Thymus (tissue), 11 donors: ENCODE results near the gene ADH7. TPM values are rescaled to one million over a fixed set of nuclear protein-coding genes. Genes with fewer than 3 reads are reported as not detected.

Source experiments
- DNase-seq, 9 donors: peaks; one replicate each; pipeline ENCODE4 v3.0.0-alpha.2; 2013; ENCODE audit warnings: low spot score in 9 of 9, low read depth in 6 of 9, missing footprints in 1 of 9
- H3K27ac ChIP-seq, 2 donors: one replicate each; pipeline ENCODE4 v1.5.1; 2013; ENCODE audit warnings: control low read depth in 1 of 2, low read depth in 1 of 2, low read length in 1 of 2, mild to moderate bottlenecking in 1 of 2, moderate library complexity in 1 of 2
- H3K27me3 ChIP-seq, 2 donors: one replicate each; pipeline ENCODE4 v1.5.1; 2013; ENCODE audit warnings: low read length in 1 of 2; ENCODE audit not compliant: control insufficient read depth in 2 of 2, insufficient read depth in 1 of 2
- H3K36me3 ChIP-seq, 2 donors: one replicate each; pipeline ENCODE4 v1.5.1; 2013; ENCODE audit warnings: low read length in 1 of 2, mild to moderate bottlenecking in 1 of 2, moderate library complexity in 1 of 2; ENCODE audit not compliant: control insufficient read depth in 2 of 2, insufficient read depth in 2 of 2
- H3K4me1 ChIP-seq, 2 donors: one replicate each; pipeline ENCODE4 v1.5.1; 2013; ENCODE audit warnings: low read length in 2 of 2; ENCODE audit not compliant: control insufficient read depth in 2 of 2, insufficient read depth in 2 of 2
- H3K4me3 ChIP-seq, 2 donors: one replicate each; pipeline ENCODE4 v1.5.1; 2013; ENCODE audit warnings: low read length in 2 of 2, control low read depth in 1 of 2, mild to moderate bottlenecking in 1 of 2
- H3K9me3 ChIP-seq, 2 donors: one replicate each; pipeline ENCODE4 v1.5.1; 2013; ENCODE audit warnings: low read length in 1 of 2, mild to moderate bottlenecking in 1 of 2; ENCODE audit not compliant: control insufficient read depth in 2 of 2, insufficient read depth in 1 of 2
- WGBS: extraction: QIAGEN DNeasy Blood & Tissue Kit; methylation state at CpG from one replicate; pipeline ENCODE4 v1.1.7; 2013; 5-methylcytosine and 5-hydroxymethylcytosine counted together
- polyA plus RNA-seq: library from polyadenylated mRNA; stranded (reverse); fragments of 200-250 nt; gene quantifications from one replicate; pipeline ENCODE4 v1.2.3, GENCODE V29; 2013
- total RNA-seq: library from RNA; stranded (reverse); fragments of 120-200 nt; gene quantifications from one replicate; pipeline ENCODE4 v1.2.4, GENCODE V29; 2013
- donor health status: healthy.

The ADH7 gene
- total and polyA plus RNA-seq, 2 donors, result 2.1 TPM; not detected in 1

DNA sequence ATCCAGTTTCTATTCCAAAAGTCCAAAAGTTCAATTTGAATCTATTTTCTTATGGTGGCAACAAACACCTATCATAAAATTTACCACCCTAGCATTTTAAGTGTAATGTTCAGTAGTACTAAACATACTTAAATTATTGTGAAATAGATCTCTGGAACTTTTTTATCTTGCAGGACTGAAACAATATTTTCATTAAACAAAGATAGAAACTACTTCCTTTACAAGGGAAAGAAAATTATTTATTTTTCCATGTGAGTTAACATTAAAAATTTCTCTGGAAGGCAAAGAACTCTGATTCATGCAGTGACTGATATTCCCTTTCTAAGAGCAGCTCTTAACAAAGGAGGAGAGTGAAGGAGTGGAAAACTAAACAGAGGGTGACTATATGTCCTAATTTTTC, 40.2 kb downstream of the ADH7 start:
- H3K36me3 ChIP-seq, result no peaks in the 10 kb centered on the region
- H3K4me1 ChIP-seq, result peaks cover 0 to 2% of the 10 kb centered on the region in 2 donors
- no peaks in the 10 kb centered on the region for H3K27me3 ChIP-seq
- H3K4me3 ChIP-seq, result no peak overlapping the region
- DNase-seq, result no peak
- no peak overlapping the region for H3K27ac ChIP-seq
- peaks cover 0 to 5% of the 10 kb centered on the region in 2 donors for H3K9me3 ChIP-seq

DNA sequence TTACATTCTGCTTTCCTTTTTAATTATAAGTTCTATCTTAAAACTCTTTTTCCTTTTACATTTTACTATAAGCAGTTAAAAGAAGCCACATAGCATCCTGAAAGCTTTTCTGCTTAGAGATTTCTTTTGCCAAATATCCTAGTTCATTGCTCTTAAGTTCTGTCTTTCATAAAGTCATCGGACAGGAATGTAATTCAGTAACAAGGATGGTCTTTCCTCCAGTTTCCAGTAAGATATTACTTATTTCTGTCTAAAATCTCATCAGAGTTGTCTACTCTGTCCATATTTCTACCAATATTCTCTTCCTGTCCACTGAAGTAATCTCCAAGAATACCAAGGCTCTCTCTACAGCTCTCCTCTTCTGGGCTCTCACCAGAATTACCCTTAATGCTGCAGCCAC, 45.1 kb downstream of the ADH7 start:
- DNase-seq, result no peak
- H3K4me3 ChIP-seq, result no peak overlapping the region
- WGBS, result 96% methylated on average over 1 of the region's 1 CpG
- H3K27ac ChIP-seq, result no peak overlapping the region
- H3K27me3 ChIP-seq, result no peaks in the 10 kb centered on the region
- H3K9me3 ChIP-seq, result peaks cover 0 to 5% of the 10 kb centered on the region in 2 donors
- no peaks in the 10 kb centered on the region for H3K4me1 ChIP-seq
- no peaks in the 10 kb centered on the region for H3K36me3 ChIP-seq

DNA sequence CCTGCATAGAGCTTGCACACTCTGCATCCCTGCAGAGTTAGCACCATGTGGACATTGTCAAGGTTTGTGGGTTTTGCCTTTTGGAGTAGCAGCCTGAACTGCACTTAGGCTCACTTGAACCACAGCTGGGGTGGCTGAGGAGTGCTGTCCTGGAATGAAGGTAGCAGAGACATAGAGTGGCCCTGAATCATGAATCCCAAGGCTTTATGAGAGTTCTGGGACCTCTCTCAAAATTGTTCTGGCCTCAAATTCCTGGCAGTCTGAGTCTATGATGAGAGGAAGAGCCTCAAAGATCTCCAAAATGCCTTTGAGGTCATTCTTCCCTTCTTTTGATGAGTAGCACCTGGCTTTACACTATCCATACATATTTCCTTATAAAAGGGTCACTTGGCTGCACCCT, 45.5 kb downstream of the ADH7 start:
- no peak for DNase-seq
- Histone ChIP-seq H3K9me3 (peaks cover 0 to 5% of the 10 kb centered on the region in 2 donors), H3K27me3 (no peaks in the 10 kb centered on the region), H3K36me3 (no peaks in the 10 kb centered on the region), H3K4me3 (no peak overlapping the region), H3K4me1 (no peaks in the 10 kb centered on the region), H3K27ac (no peak overlapping the region)

DNA sequence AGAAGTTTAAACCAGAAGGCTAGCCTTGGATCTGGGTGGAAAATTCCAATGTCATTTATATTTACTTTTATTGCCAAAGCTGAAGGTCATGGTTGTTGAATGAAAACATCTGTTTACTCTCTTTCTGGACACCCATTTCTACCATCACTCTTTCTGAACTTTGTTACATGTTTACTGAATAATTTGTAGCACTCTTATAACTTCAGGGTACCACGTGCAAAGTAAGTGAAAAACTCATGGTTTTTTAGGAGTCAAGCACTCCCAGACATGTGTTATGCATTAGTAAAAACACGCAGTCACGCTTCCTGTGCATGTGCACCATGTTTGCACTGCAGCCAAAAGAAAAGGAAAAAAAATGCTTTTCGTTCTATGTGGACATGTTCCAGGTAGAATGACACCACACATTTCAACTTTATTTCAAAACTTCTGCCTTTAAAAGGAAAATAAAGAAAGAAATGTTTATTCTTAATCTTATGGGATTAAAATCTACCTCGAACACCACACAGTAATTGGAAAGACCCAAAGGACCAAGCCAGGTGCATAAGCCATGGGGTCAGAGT, 51.2 kb downstream of the ADH7 start:
- Histone ChIP-seq H3K36me3 (no peaks in the 10 kb centered on the region), H3K9me3 (no peaks in the 10 kb centered on the region), H3K4me3 (no peak overlapping the region), H3K27ac (peak overlapping the region in 1 of 2 donors; percentile 18), H3K27me3 (no peaks in the 10 kb centered on the region), H3K4me1 (no peaks in the 10 kb centered on the region)
- DNase-seq, result no peak
- WGBS, result 30% methylated on average over 5 of the region's 5 CpGs

DNA sequence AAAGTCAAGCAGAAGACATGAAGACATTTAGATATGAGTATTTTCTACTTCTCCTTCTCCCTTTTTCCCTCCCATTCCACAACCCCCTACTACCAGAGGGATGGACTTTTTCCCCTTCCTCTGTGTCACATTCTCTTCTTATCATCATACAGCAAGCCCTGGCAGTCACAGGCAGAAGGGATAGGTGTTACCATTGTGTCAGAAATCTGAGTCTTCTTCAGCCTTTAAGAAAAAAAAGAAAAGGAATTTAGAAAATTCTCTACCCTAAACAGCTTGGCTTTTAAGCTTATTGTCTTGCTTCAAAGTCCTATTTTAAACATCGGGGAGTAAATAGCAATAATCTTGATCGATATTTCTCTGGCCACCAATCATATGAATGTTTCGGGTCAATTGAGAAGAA, 51.7 kb downstream of the ADH7 start:
- no peak for DNase-seq
- no peaks in the 10 kb centered on the region for H3K27me3 ChIP-seq
- no peaks in the 10 kb centered on the region for H3K36me3 ChIP-seq
- H3K27ac ChIP-seq, result no peak overlapping the region
- no peaks in the 10 kb centered on the region for H3K9me3 ChIP-seq
- 96% methylated on average over 3 of the region's 3 CpGs for WGBS
- H3K4me3 ChIP-seq, result no peak overlapping the region
- H3K4me1 ChIP-seq, result no peaks in the 10 kb centered on the region

DNA sequence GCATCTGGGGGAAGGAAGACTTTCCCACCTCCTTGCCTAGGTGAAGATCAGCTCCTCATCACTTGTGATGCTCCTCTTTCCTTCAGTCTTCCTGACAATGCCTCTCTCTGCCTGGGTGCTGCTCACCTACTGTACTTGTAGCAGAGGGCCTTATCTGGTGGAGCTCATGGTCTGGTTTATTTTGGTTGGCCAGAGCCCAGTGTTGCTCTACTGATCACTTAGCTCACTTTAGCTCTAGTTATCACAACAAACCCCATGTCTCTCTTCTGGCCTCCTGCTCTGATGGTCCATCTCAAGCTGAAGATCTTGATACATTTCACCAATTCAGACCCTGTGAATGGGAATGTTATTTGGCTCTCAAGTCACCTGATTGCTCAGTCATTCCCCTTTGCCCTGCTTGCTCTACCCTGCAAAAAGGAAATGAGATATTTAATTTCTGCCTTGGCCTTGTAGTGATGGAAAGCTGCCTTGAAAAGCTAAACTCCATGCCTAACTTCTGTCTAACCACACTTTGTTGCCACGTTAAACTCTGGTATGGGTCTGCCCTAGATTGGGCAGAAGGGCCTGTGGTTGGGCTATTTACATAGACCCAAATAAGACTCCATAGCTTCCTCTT, 52.3 kb downstream of the ADH7 start:
- Histone ChIP-seq H3K36me3 (no peaks in the 10 kb centered on the region), H3K4me3 (no peak overlapping the region), H3K27me3 (no peaks in the 10 kb centered on the region)

DNA sequence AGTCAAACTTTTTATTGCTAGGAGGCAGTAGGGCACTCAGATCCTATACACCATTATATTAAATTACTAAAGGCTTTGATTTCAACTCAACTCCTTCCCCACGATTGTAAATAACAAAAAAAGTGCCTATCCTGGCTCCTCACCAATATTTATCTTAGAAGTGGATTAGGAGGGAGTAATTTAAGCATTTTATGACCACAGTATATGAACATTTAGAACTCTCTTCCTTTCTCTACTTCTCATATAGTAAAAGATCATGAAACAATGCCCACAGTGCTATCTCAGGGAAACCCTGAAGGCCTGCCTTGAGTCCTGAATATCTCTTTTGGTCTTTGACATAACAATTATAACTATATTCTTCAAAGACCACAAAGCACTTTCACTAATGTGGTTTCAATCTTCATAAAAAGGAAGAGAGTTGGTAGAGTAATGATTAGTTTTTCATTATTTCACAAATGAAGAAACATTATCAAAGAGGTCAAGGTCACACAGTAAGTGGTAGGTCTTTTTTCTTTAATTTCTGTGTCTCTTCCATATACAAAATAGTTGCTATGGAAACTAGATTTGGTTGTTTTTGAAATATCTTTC, 53.5 kb downstream of the ADH7 start:
- Histone ChIP-seq H3K9me3 (no peaks in the 10 kb centered on the region), H3K27me3 (no peaks in the 10 kb centered on the region), H3K4me1 (no peaks in the 10 kb centered on the region), H3K27ac (no peak overlapping the region), H3K4me3 (no peak overlapping the region), H3K36me3 (no peaks in the 10 kb centered on the region)
- WGBS, result 76% methylated on average over 1 of the region's 1 CpG
- DNase-seq, result no peak

More for the DNA sequence above, 52.3 kb downstream of the ADH7 start:
- 53% methylated on average over 1 of the region's 1 CpG for WGBS
- H3K9me3 ChIP-seq, result no peaks in the 10 kb centered on the region
- H3K27ac ChIP-seq, result no peak overlapping the region
- DNase-seq, result no peak
- no peaks in the 10 kb centered on the region for H3K4me1 ChIP-seq

DNA sequence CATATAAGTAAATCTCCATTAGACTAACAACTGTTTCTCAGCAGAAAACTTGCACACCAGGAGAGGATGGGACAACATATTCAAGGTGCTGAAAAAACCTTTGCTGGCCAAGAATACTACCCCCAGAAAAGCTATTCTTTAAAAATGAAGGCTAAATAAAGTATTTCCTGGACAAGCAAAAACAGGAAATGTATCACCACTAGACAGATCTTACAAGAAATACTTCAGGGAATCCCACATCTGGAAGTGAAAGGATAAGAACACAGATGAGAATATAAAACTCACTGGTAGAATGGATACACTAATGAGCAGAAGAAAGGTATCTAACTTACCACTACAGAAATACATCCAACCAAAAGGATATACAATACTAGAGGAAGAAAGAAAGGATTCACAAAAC, 55.6 kb downstream of the ADH7 start:
- DNase-seq, result no peak
- Histone ChIP-seq H3K4me3 (no peak overlapping the region), H3K27me3 (no peaks in the 10 kb centered on the region), H3K36me3 (no peaks in the 10 kb centered on the region), H3K4me1 (no peaks in the 10 kb centered on the region), H3K9me3 (no peaks in the 10 kb centered on the region), H3K27ac (no peak overlapping the region)

DNA sequence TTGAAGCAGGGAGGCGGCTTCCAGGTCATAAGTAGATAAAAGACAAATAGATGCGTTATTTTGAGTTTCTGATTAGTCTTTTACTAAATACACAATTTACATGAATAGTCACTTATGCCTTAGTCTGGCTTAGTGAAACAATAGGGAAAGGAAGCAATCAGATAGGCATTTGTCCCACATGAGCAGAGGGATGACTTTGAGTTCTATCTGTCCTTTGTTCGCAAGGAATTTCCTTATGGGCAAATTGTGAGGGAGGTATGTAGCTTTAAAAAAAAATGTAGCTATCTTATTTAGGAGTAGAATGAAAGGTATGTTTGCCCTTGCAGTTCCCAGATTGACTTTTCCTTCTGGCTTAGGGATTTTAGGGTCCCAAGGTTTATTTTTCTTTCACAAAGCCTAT, 56.3 kb downstream of the ADH7 start:
- 98% methylated on average over 3 of the region's 3 CpGs for WGBS
- Histone ChIP-seq H3K4me1 (no peaks in the 10 kb centered on the region), H3K27me3 (no peaks in the 10 kb centered on the region)

More for the DNA sequence above, 56.3 kb downstream of the ADH7 start:
- Histone ChIP-seq H3K9me3 (no peaks in the 10 kb centered on the region), H3K4me3 (no peak overlapping the region), H3K36me3 (no peaks in the 10 kb centered on the region), H3K27ac (no peak overlapping the region)
- no peak for DNase-seq
